Mucosa of descending colon (tissue), 3 donors: ENCODE measurements around the gene TOP1. TPM values are rescaled to one million over a fixed set of nuclear protein-coding genes. Genes with fewer than 3 reads are reported as not detected.

Experiments used
- ATAC-seq: fragments of 200-7000 bp; cut with Tn5 transposase; one replicate; pipeline ENCODE4 v1.9.1; 2020; ENCODE audit warnings: mild to moderate bottlenecking, moderate library complexity
- DNase-seq, 3 donors: peaks; one replicate each; pipeline ENCODE4 v3.0.0-alpha.2; 2020
- H3K36me3 ChIP-seq: fragments of 200-600 bp; one replicate; pipeline ENCODE4 v1.8.0; 2021; ENCODE audit warnings: low read depth, mild to moderate bottlenecking
- H3K4me1 ChIP-seq: fragments of 200-600 bp; one replicate; pipeline ENCODE4 v1.8.0; 2021; ENCODE audit warnings: low read depth, mild to moderate bottlenecking
- H3K4me3 ChIP-seq: fragments of 200-600 bp; one replicate; pipeline ENCODE4 v1.8.0; 2021; ENCODE audit warnings: mild to moderate bottlenecking
- H3K9me3 ChIP-seq: fragments of 200-600 bp; one replicate; pipeline ENCODE4 v1.8.0; 2021; ENCODE audit warnings: mild to moderate bottlenecking
- intact Hi-C, 2 donors: fragments of 100-400 bp; cut with DNase I in 1 of 2; cut with micrococcal nuclease in 1 of 2; formaldehyde crosslinking; loops; one replicate each; pipeline versions ENCODE4 v1.11.0 to v1.11.1; 2022; cut with DNase I, micrococcal nuclease
- total RNA-seq, 3 donors: library from RNA; stranded (reverse); fragmentation: NEBNext Ultra II Directional in 2 of 3; extraction: Animal tissue kit (Norgen Biotek cat#: 25700) in 2 of 3; gene quantifications; one replicate each; pipeline versions ENCODE4 v1.2.1 to v1.2.4, GENCODE V29; 2021 to 2023
- TF ChIP-seq, protein P1 (sequence below): fragments of 200-600 bp; IDR thresholded peaks from one replicate; pipeline ENCODE4 v1.8.0; 2022; ENCODE audit warnings: antibody characterized with exemption, mild to moderate bottlenecking
- donor health status: DM: no; HTN: no; CAD: no; lungs with moderate emphysema.
- donor health status: DM: no; HTN: no; CAD: no.
- donor health status: DM: no; HTN: yes; CAD: no.

The TOP1 gene
- total RNA-seq, 3 donors from 2014 or later, result 51.8 to 60.0 (median 57.7) TPM

DNA sequence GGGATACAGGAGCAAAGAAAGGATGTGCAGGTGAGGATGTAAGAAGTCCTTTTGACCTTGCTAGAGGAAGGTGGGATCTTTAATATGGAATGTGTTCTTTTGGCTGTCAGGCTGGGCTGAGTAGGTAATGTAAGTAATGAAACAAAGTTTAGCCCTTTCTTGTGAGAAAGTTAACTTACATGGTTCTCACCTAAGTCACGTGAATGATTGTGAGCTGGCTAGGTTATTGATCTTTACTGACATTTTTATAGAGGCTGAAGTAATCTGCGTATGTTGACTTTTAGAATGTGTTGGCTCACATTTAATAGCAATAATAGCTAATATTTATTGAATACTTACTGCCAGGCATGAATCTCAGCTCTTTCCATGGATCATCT lies 2.6 kb downstream of the TOP1 start:
- intact Hi-C loops, result no loop called here
- H3K9me3 ChIP-seq, result no peaks in the 10 kb centered on the region
- peaks cover 40% of the 10 kb centered on the region for H3K4me1 ChIP-seq
- TF ChIP-seq, protein P1, sequence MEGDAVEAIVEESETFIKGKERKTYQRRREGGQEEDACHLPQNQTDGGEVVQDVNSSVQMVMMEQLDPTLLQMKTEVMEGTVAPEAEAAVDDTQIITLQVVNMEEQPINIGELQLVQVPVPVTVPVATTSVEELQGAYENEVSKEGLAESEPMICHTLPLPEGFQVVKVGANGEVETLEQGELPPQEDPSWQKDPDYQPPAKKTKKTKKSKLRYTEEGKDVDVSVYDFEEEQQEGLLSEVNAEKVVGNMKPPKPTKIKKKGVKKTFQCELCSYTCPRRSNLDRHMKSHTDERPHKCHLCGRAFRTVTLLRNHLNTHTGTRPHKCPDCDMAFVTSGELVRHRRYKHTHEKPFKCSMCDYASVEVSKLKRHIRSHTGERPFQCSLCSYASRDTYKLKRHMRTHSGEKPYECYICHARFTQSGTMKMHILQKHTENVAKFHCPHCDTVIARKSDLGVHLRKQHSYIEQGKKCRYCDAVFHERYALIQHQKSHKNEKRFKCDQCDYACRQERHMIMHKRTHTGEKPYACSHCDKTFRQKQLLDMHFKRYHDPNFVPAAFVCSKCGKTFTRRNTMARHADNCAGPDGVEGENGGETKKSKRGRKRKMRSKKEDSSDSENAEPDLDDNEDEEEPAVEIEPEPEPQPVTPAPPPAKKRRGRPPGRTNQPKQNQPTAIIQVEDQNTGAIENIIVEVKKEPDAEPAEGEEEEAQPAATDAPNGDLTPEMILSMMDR, result no peak
- H3K36me3 ChIP-seq, result peaks cover 4% of the 10 kb centered on the region
- no peak overlapping the region for H3K4me3 ChIP-seq
- DNase-seq, result no peak
- ATAC-seq, result no peak

GRCh38 chr20:41032271-41032670 lies 3.6 kb downstream of the TOP1 start:
- TF ChIP-seq, protein P1, result no peak
- DNase-seq (no peak), ATAC-seq (no peak)
- Histone ChIP-seq H3K4me1 (peaks cover 41% of the 10 kb centered on the region), H3K36me3 (peaks cover 4% of the 10 kb centered on the region), H3K4me3 (no peak overlapping the region), H3K9me3 (no peaks in the 10 kb centered on the region)
- intact Hi-C loops, result no loop called here

DNA sequence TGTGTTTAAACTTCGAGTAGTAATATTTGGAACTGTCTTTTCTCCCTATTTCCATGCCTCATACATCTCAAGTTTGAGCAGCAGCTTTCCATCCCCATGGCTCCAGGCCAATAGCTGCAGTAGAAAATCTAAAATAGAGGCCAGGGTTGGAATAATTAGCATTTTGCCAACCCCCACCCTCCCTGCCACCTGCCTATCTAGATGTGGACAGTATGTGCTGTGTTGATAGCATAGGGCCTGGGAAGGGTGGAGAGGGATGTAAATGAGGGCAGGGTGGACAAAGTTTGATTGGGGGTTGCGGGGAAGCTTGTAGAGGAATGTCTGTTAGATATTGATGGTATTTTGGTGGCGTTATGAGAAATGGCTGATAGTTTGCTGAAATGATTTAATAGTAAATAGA lies 5.6 kb downstream of the TOP1 start:
- Histone ChIP-seq H3K36me3 (no peaks in the 10 kb centered on the region), H3K4me1 (peaks cover 46% of the 10 kb centered on the region), H3K9me3 (no peaks in the 10 kb centered on the region), H3K4me3 (no peak overlapping the region)
- intact Hi-C loops, result no loop called here
- no peak for ATAC-seq
- DNase-seq, result no peak
- TF ChIP-seq, protein P1, result no peak

DNA sequence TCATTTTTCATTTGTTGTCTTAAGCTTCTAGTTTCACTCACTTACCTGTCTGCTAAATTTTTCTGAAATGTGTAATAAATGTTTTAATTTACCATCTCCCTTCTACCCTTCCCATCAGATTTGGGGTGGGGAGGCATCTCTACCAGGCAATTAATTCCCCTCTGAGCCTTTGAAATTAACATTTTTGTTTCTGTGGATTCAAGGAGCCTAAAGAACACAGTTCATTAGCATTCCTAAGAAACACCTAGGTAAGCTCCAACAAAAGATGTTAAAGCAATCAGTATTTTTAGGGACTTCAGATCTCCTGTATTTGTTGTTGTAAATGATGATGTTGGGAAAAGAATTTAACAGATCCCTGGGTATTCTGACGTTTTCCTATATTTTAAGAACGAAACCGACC lies 6.6 kb downstream of the TOP1 start:
- DNase-seq (no peak), ATAC-seq (no peak)
- no peak overlapping the region for H3K4me3 ChIP-seq
- TF ChIP-seq, protein P1, result no peak
- intact Hi-C loops, result no loop called here
- no peaks in the 10 kb centered on the region for H3K36me3 ChIP-seq
- H3K9me3 ChIP-seq, result no peaks in the 10 kb centered on the region
- H3K4me1 ChIP-seq, result peaks cover 46% of the 10 kb centered on the region

GRCh38 chr20:41037179-41037578 lies 8.6 kb downstream of the TOP1 start:
- ATAC-seq (no peak), DNase-seq (no peak)
- H3K4me1 ChIP-seq, result peaks cover 31% of the 10 kb centered on the region
- TF ChIP-seq, protein P1, result no peak
- no peak overlapping the region for H3K4me3 ChIP-seq
- H3K9me3 ChIP-seq, result no peaks in the 10 kb centered on the region
- no peaks in the 10 kb centered on the region for H3K36me3 ChIP-seq
- intact Hi-C loops, result no loop called here
